Right lobe of liver (tissue), 6 donors: Measurements from ENCODE around the gene GTSF1L. TPM values are rescaled to one million over a fixed set of nuclear protein-coding genes. Genes with fewer than 3 reads are reported as not detected.

Source experiments
- ATAC-seq, 4 donors: fragments of 200-7000 bp; cut with Tn5 transposase; one replicate each; pipeline ENCODE4 v1.9.1; 2020; ENCODE audit warnings: mild to moderate bottlenecking in 4 of 4, moderate library complexity in 4 of 4
- DNase-seq, 3 donors: peaks; one replicate each; pipeline ENCODE4 v3.0.0-alpha.2; 2020
- H3K27ac ChIP-seq, 3 donors: fragments of 200-600 bp; one replicate each; pipeline ENCODE4 v1.8.0; 2022
- H3K27me3 ChIP-seq, 2 donors: fragments of 200-600 bp; one replicate each; pipeline ENCODE4 v1.8.0; 2022
- H3K36me3 ChIP-seq, 4 donors: fragments of 200-600 bp; sonication (generic) in 1 of 4; one replicate each; pipeline versions ENCODE4 v1.5.1 to v1.8.0; 2017 to 2022; ENCODE audit warnings: control low read depth in 1 of 4
- H3K4me1 ChIP-seq, 4 donors: fragments of 200-600 bp; sonication (generic) in 1 of 4; one replicate each; pipeline versions ENCODE4 v1.5.1 to v1.8.0; 2017 to 2022; ENCODE audit warnings: control low read depth in 1 of 4
- H3K4me3 ChIP-seq, 3 donors: fragments of 200-600 bp; one replicate each; pipeline ENCODE4 v1.8.0; 2022
- H3K9me3 ChIP-seq, 4 donors: fragments of 200-600 bp; sonication (generic) in 1 of 4; one replicate each; pipeline versions ENCODE4 v1.5.1 to v1.8.0; 2017 to 2022; ENCODE audit warnings: control low read depth in 1 of 4
- CTCF ChIP-seq, 4 donors: fragments of 200-600 bp in 3 of 4; fragments of 450-650 bp in 1 of 4; IDR thresholded peaks; one replicate each; pipeline versions ENCODE4 v1.5.1 to v1.8.0; 2016 to 2022; ENCODE audit warnings: antibody characterized with exemption in 4 of 4, mild to moderate bottlenecking in 2 of 4
- POLR2A ChIP-seq: fragments of 450-650 bp; IDR thresholded peaks from one replicate; pipeline ENCODE4 v1.6.1; 2017; ENCODE audit warnings: antibody characterized with exemption, mild to moderate bottlenecking
- WGBS: methylation state at CpG from one replicate; pipeline ENCODE4 v1.1.6; 2018; ENCODE audit warnings: low coverage, low lambda C conversion rate; ENCODE audit not compliant: insufficient coverage; ENCODE audit errors: missing lambda C conversion rate; 5-methylcytosine and 5-hydroxymethylcytosine counted together
- intact Hi-C, 2 donors: fragments of 100-400 bp; cut with DNase I; formaldehyde crosslinking; loops; one replicate each; pipeline versions ENCODE4 v1.11.2 to v1.14.1; 2022
- total RNA-seq, 6 experiments: library from RNA; depleted of rRNA in 2 of 6; stranded (reverse); fragments of >200 nt in 2 of 6; fragmentation: NEBNext Ultra II Directional in 3 of 6; extraction: Animal tissue kit (Norgen Biotek cat#: 25700) in 3 of 6; gene quantifications; one replicate each; pipeline versions ENCODE4 v1.1.0 to v1.2.4, GENCODE V29; 2016 to 2023
- donor health status: DM: no; HTN: yes; CAD: no.
- donor health status: DM: no; HTN: no; CAD: no.
- donor health status: DM: no; HTN: no; CAD: no.
- donor health status: DM: no; HTN: yes; CAD: no.
- donor health status: DM: no; HTN: yes; CAD: no.

Gene GTSF1L
- total RNA-seq, 6 experiments from 2014 or later, result not detected

- no peak overlapping the region for H3K27ac ChIP-seq
- H3K9me3 ChIP-seq, result no peaks in the 10 kb centered on the region
- H3K4me3 ChIP-seq, result no peak overlapping the region
- no peaks in the 10 kb centered on the region for H3K27me3 ChIP-seq
- DNase-seq (no peak), ATAC-seq (no peak)
- TF ChIP-seq POLR2A (no peak), CTCF (IDR thresholded peaks at IDR 0.05) (no peak)
- no peaks in the 10 kb centered on the region for H3K36me3 ChIP-seq
- no peaks in the 10 kb centered on the region for H3K4me1 ChIP-seq
- 76% methylated on average over 3 of the region's 4 CpGs for WGBS
- intact Hi-C loops, result loop anchor here in 1 of 2 donors (10.0 kb wide), 1 partner anchor 154 kb away; no protein-coding TSS in a partner anchor
Measured at GRCh38 chr20:43689165-43689564, 37.6 kb downstream of the GTSF1L start.

GRCh38 chr20:43686820-43687219, 40.0 kb downstream of the GTSF1L start:
- no CpG with 5 or more reads among the region's 13 CpGs for WGBS

GRCh38 chr20:43682446-43682845, 44.4 kb downstream of the GTSF1L start:
- intact Hi-C loops, result loop anchor here in 1 of 2 donors (10.0 kb wide), 1 partner anchor 148 kb away; no protein-coding TSS in a partner anchor
- no peaks in the 10 kb centered on the region for H3K36me3 ChIP-seq
- no peak overlapping the region for H3K27ac ChIP-seq
- H3K9me3 ChIP-seq, result no peaks in the 10 kb centered on the region
- TF ChIP-seq POLR2A, result no peak
- no peak for TF ChIP-seq CTCF (IDR thresholded peaks at IDR 0.05)
- DNase-seq, result no peak
- no peak for ATAC-seq
- no peaks in the 10 kb centered on the region for H3K4me1 ChIP-seq
- 79% methylated on average over 7 of the region's 9 CpGs for WGBS
- H3K4me3 ChIP-seq, result no peak overlapping the region
- no peaks in the 10 kb centered on the region for H3K27me3 ChIP-seq

More at GRCh38 chr20:43686820-43687219, 40.0 kb downstream of the GTSF1L start:
- TF ChIP-seq CTCF (IDR thresholded peaks at IDR 0.05) (no peak), POLR2A (no peak)
- H3K27me3 ChIP-seq, result no peaks in the 10 kb centered on the region
- H3K4me3 ChIP-seq, result no peak overlapping the region
- no peak overlapping the region for H3K27ac ChIP-seq
- H3K4me1 ChIP-seq, result no peaks in the 10 kb centered on the region
- intact Hi-C loops, result loop anchor here in 1 of 2 donors (10.0 kb wide), 1 partner anchor 152 kb away; no protein-coding TSS in a partner anchor
- H3K9me3 ChIP-seq, result no peaks in the 10 kb centered on the region
- ATAC-seq (no peak), DNase-seq (no peak)
- H3K36me3 ChIP-seq, result no peaks in the 10 kb centered on the region

- no peak for DNase-seq
- Histone ChIP-seq H3K36me3 (no peaks in the 10 kb centered on the region), H3K9me3 (no peaks in the 10 kb centered on the region), H3K4me3 (no peak overlapping the region), H3K27me3 (no peaks in the 10 kb centered on the region), H3K27ac (no peak overlapping the region), H3K4me1 (no peaks in the 10 kb centered on the region)
- no peak for TF ChIP-seq CTCF (IDR thresholded peaks at IDR 0.05)
- TF ChIP-seq POLR2A, result no peak
- intact Hi-C loops, result loop anchor here in 1 of 2 donors (10.0 kb wide), 1 partner anchor 147 kb away; no protein-coding TSS in a partner anchor
- WGBS, result 20% methylated on average over 1 of the region's 2 CpGs
- ATAC-seq, result peak in 1 of 4 donors; percentile 38
Measured at GRCh38 chr20:43681991-43682410, 44.8 kb downstream of the GTSF1L start.
